ENCODE data around the gene PTPRN2.

Gene PTPRN2

DNA sequence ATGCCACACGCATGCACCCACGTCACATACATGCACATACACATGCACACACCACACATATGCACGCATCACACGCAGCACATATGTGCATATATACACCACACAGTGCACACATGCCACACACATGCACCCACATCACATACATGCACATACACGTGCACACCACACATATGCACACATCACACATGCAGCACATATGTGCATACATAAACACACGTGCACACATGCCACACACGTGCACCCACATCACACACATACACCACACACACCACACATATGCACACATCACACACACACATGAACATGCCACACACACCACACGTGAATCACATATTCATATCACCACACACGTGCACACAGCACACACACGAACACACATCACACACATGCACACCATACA lies 338.8 kb downstream of the PTPRN2 start:
- in situ Hi-C loops (cut with MboI; ENCODE audit: low sequenced_read_pairs, unreplicated experiment) = no loop called here
- no peak for DNase-seq (ENCODE audit: low spot score)
- TF ChIP-seq CTCF (IDR thresholded peaks at IDR 0.05; ENCODE audit: borderline replicate concordance, control extremely low read depth, extremely low read depth, insufficient read depth, missing control alignments) = no peak

DNA sequence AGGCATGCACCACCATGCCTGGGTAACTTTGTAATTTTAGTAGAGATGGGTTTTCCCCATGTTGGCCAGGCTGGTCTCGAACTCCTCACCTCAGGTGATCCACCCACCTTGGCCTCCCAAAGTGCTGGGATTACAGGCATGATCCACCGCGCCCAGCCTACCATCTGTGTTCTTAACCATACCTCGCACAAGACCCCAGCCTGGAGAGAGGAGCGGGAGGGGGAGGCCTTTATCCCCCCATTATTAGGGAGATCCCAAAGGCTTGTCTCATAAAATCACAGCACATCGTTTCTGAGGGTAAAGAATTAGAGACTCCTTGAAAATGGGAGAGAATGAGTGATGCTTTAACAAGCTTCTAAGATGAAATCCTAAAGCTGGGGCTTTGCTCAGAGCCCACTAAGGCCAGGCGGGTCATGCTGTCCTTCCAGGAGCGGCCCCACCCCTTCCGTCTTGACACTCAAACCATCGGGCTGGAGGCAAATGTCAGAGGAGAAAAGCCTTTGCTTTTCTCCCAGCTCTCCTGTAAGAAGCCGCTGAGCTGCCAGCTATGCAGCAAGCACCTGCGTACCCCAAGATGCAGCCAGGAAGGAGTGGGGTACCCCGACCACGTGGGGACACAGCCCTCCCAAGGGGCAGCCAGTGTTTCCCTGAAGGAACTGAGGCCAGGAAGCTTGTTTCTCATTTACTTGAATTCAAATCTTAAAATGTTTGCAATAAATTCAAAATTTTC lies 339.7 kb downstream of the PTPRN2 start:
- no peak for TF ChIP-seq CTCF (IDR thresholded peaks at IDR 0.05; ENCODE audit: borderline replicate concordance, control extremely low read depth, extremely low read depth, insufficient read depth, missing control alignments)
- in situ Hi-C loops (cut with MboI; ENCODE audit: low sequenced_read_pairs, unreplicated experiment) = no loop called here
- DNase-seq (ENCODE audit: low spot score) = peak; percentile 7

GRCh38 chr7:158246960-158247673 lies 340.5 kb downstream of the PTPRN2 start:
- in situ Hi-C loops (cut with MboI; ENCODE audit: low sequenced_read_pairs, unreplicated experiment) = no loop called here
- peak; percentile 10 for DNase-seq (ENCODE audit: low spot score)
- no peak for TF ChIP-seq CTCF (IDR thresholded peaks at IDR 0.05; ENCODE audit: borderline replicate concordance, control extremely low read depth, extremely low read depth, insufficient read depth, missing control alignments)

DNA sequence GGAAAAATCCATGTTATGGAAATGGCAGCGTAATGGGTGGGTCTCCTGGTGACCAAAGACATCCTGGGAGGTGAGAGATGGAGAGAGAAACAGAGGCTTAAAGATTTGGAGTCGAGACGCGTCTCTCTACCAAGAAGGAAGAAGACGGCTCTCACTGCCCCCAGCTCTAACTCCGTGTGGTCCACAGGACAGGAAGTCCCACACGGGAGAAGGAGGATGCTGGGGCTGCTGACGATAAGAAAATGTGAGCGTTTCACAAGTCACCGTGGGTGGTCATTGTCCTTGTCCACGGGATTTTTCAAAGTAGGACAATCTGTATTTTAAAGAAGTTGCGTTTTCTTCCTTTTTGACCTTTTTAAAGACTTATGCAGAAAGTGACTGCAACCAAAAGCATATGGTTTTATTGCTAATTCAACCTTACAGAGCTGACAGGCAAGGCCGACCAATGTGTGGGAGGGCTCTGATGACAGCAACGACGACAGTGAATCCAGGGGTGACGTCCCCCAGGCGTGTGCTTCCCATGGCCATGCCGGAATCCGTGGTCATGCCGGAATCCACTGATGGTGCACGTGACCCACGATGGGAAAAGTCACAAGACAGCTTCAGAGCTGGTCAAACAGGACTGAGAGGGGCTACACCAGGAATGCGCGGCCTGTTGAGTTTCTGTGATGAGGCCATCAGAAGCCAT lies 341.2 kb downstream of the PTPRN2 start:
- TF ChIP-seq CTCF (IDR thresholded peaks at IDR 0.05; ENCODE audit: borderline replicate concordance, control extremely low read depth, extremely low read depth, insufficient read depth, missing control alignments) = no peak
- in situ Hi-C loops (cut with MboI; ENCODE audit: low sequenced_read_pairs, unreplicated experiment) = no loop called here
- DNase-seq (ENCODE audit: low spot score) = peak; percentile 9

DNA sequence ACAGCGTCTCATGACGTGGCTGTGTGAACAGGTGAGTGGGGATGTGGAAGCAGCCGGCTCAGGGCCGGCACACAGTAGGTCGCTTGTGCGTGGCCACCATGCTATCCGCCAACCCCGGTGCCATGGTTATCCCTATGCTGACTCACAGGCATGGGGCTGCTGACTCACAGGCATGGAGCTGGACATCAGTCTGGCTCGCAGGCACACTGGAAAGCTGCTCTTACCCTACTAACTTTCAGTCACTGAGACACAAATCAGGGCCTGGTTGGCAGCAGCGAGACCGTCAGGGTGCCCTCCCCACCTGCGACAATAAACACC lies 341.9 kb downstream of the PTPRN2 start:
- in situ Hi-C loops (cut with MboI; ENCODE audit: low sequenced_read_pairs, unreplicated experiment) = no loop called here
- TF ChIP-seq CTCF (IDR thresholded peaks at IDR 0.05; ENCODE audit: borderline replicate concordance, control extremely low read depth, extremely low read depth, insufficient read depth, missing control alignments) = no peak
- DNase-seq (ENCODE audit: low spot score) = peak; percentile 15

DNA sequence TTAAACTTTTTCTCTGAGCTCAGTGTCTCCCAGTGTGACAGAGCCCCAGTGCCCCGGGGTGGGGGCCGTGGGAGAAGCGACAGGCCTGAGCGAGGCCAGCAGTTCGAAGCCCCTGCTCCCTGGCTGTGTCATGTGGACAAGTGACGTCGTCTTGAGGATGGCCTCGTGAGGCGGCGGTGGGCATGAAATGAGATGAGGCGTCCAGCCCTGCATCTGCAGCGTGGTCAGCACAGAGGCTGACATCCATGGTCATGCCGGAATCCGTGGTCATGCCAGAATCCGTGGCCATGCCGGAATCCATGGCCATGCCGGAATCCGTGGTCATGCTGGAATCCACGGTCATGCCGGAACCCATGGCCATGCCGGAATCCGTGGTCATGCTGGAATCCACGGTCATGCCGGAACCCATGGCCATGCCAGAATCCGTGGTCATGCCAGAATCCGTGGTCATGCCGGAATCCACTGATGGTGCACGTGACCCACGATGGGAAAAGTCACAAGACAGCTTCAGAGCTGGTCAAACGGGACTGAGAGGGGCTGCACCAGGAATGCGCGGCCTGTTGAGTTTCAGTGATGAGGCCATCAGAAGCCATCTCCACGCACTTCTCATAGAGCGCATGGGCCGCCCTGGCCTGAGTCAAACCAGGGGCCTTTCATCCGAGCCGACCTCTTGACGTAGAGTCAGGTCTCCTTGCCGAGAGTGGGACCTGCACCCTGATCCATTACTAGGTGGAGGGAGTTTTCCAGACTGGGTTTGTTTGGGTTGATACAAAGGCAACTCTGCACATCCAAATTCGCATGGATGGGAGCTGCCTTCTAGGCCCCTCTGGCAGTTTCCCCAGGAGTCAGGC lies 342.5 kb downstream of the PTPRN2 start:
- TF ChIP-seq CTCF (IDR thresholded peaks at IDR 0.05; ENCODE audit: borderline replicate concordance, control extremely low read depth, extremely low read depth, insufficient read depth, missing control alignments) = no peak
- in situ Hi-C loops (cut with MboI; ENCODE audit: low sequenced_read_pairs, unreplicated experiment) = no loop called here
- DNase-seq (ENCODE audit: low spot score) = peak; percentile 21
